OCI-LY7 (cell line): Measurements from ENCODE around the gene ATPAF2. TPM values are rescaled to one million over a fixed set of nuclear protein-coding genes. Genes with fewer than 3 reads are reported as not detected.

Experiments
- BruUV-seq: library from RNA; stranded (reverse); fragments of 400-500 nt; replicated peaks from 2 replicates; lab custom pipeline; 2021; lab: Mats Ljungman, UMichigan
- CTCF ChIA-PET: fragments of 300-600 bp; sonication (Branson Sonifier 250); formaldehyde crosslinking; loops from one replicate; lab custom pipeline; 2022; ENCODE audit warnings: antibody characterized with exemption; ENCODE audit not compliant: unreplicated experiment; lab: Charles Lee
- POLR2A ChIA-PET: fragments of 300-600 bp; sonication (Branson Sonifier 250); formaldehyde crosslinking; loops from one replicate; lab custom pipeline; 2022; ENCODE audit warnings: antibody characterized with exemption; lab: Charles Lee
- DNase-seq: peaks from one replicate; pipeline ENCODE4 v3.0.0-alpha.2; 2015; ENCODE audit warnings: low spot score
- H2AFZ ChIP-seq: fragments of 200-600 bp; sonication (generic), shearing (Covaris generic); 2 replicates; pipeline ENCODE4 v1.6.1; 2014; ENCODE audit warnings: mild to moderate bottlenecking, antibody characterized with exemption, low read length, moderate library complexity
- H3K27ac ChIP-seq: fragments of 200-600 bp; sonication (generic); 2 replicates; pipeline ENCODE4 v1.5.1; 2014; ENCODE audit warnings: mixed run types, low read depth, mild to moderate bottlenecking, moderate library complexity, low read length, inconsistent platforms; ENCODE audit not compliant: poor library complexity, severe bottlenecking
- H3K36me3 ChIP-seq: fragments of 200-600 bp; sonication (generic); 2 replicates; pipeline ENCODE4 v1.6.1; 2014; ENCODE audit warnings: mild to moderate bottlenecking, antibody characterized with exemption, low read length, moderate library complexity, mixed read lengths; ENCODE audit not compliant: insufficient read depth
- H3K4me1 ChIP-seq: fragments of 200-600 bp; sonication (generic); 2 replicates; pipeline ENCODE4 v1.5.1; 2014; ENCODE audit warnings: mild to moderate bottlenecking, low read length; ENCODE audit not compliant: insufficient read depth, poor library complexity, severe bottlenecking
- H3K4me2 ChIP-seq: fragments of 200-600 bp; sonication (generic); 2 replicates; pipeline ENCODE4 v1.6.1; 2014; ENCODE audit warnings: mild to moderate bottlenecking, low read length
- H3K4me3 ChIP-seq: fragments of 200-600 bp; sonication (generic); 2 replicates; pipeline ENCODE4 v1.5.1; 2014; ENCODE audit warnings: mild to moderate bottlenecking, low read depth, low read length; ENCODE audit not compliant: poor library complexity, severe bottlenecking
- H3K79me2 ChIP-seq: fragments of 200-600 bp; sonication (generic); 2 replicates; pipeline ENCODE4 v1.6.1; 2016; ENCODE audit warnings: low read depth, mild to moderate bottlenecking, low read length, moderate library complexity, mixed read lengths; ENCODE audit not compliant: insufficient read depth
- H3K9me2 ChIP-seq: fragments of 200-600 bp; sonication (generic); 2 replicates; pipeline ENCODE4 v1.6.1; 2016; ENCODE audit warnings: mild to moderate bottlenecking, low read length, mixed read lengths; ENCODE audit not compliant: insufficient read depth
- H3K9me3 ChIP-seq: fragments of 200-600 bp; sonication (generic); 2 replicates; pipeline ENCODE4 v1.6.1; 2014; ENCODE audit warnings: mild to moderate bottlenecking, mixed run types, low read length, mixed read lengths
- H4K20me1 ChIP-seq: fragments of 200-600 bp; sonication (generic); 2 replicates; pipeline ENCODE4 v1.6.1; 2014; ENCODE audit warnings: mild to moderate bottlenecking, antibody characterized with exemption, low read length, moderate library complexity, mixed read lengths; ENCODE audit not compliant: insufficient read depth
- EZH2phosphoT487 ChIP-seq: fragments of 200-600 bp; sonication (generic); IDR thresholded peaks from 2 replicates; pipeline ENCODE4 v1.6.1; 2018; ENCODE audit warnings: low read depth, borderline replicate concordance, mild to moderate bottlenecking, mixed run types, antibody characterized with exemption, low read length, moderate library complexity, mixed read lengths
- intact Hi-C: fragments of 100-400 bp; cut with micrococcal nuclease; formaldehyde crosslinking; loops from one replicate; pipeline ENCODE4 v1.10.0; 2022; ENCODE audit not compliant: unreplicated experiment
- total RNA-seq, 2 experiments: library from RNA; depleted of rRNA in 1 of 2; stranded (reverse); fragments of >200 nt in 1 of 2; shearing (Covaris generic) in 1 of 2; gene quantifications; 2 replicates each; pipeline ENCODE4 v1.2.3, GENCODE V29; 2014 to 2022
- TF ChIP-seq, protein P1 (sequence below): fragments of 200-600 bp; sonication (generic); conservative IDR thresholded peaks from 2 replicates; pipeline ENCODE4 v1.5.1; 2014; ENCODE audit warnings: mild to moderate bottlenecking, antibody characterized with exemption, low read length, moderate library complexity, mixed read lengths

The ATPAF2 gene
- total RNA-seq, 2 experiments from 2014 or later = 42.9 to 56.2 TPM

DNA sequence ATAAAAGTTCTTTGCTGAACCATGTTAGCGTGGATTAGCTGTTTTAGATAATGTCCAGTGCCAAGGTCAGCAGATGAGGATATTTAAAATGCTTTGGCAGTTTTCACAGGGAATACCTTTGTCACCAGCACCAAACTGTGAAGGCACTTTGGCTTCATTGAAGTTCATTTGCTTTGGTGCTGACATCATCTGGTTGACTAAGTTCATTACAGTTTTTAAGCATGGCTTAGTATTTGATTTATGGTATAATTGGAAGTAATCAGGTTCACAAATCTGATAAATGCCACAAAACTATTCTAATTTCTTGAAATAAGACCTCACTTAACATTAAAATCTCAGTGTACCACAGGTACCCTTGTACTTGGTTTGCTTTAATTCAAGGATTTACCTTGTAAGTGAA lies 4.5 kb upstream of the ATPAF2 start:
- H3K79me2 ChIP-seq = peaks cover 15% of the 10 kb centered on the region; the same call in 1 of the 2 replicates
- peaks cover 19% of the 10 kb centered on the region for H3K4me1 ChIP-seq
- no peaks in the 10 kb centered on the region for H3K9me2 ChIP-seq
- DNase-seq = peak; percentile 33
- CTCF ChIA-PET = no interaction called here
- H3K4me2 ChIP-seq = no peak overlapping the region
- BruUV-seq = no TSS peak
- peaks cover 23% of the 10 kb centered on the region for H3K36me3 ChIP-seq
- POLR2A ChIA-PET = no interaction called here
- H3K4me3 ChIP-seq = no peak overlapping the region
- no peak overlapping the region for H2AFZ ChIP-seq
- no peak overlapping the region for H3K27ac ChIP-seq
- intact Hi-C loops = no loop called here
- 0 out of 2 replicates have a peak, but pooled peaks cover 6% of the 10 kb centered on the region for H4K20me1 ChIP-seq
- H3K9me3 ChIP-seq = no peaks in the 10 kb centered on the region
- TF ChIP-seq EZH2phosphoT487 = no peak
- TF ChIP-seq, protein P1, sequence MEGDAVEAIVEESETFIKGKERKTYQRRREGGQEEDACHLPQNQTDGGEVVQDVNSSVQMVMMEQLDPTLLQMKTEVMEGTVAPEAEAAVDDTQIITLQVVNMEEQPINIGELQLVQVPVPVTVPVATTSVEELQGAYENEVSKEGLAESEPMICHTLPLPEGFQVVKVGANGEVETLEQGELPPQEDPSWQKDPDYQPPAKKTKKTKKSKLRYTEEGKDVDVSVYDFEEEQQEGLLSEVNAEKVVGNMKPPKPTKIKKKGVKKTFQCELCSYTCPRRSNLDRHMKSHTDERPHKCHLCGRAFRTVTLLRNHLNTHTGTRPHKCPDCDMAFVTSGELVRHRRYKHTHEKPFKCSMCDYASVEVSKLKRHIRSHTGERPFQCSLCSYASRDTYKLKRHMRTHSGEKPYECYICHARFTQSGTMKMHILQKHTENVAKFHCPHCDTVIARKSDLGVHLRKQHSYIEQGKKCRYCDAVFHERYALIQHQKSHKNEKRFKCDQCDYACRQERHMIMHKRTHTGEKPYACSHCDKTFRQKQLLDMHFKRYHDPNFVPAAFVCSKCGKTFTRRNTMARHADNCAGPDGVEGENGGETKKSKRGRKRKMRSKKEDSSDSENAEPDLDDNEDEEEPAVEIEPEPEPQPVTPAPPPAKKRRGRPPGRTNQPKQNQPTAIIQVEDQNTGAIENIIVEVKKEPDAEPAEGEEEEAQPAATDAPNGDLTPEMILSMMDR = peak; percentile 73

- Histone ChIP-seq H3K4me2 (no peak overlapping the region), H3K79me2 (peaks cover 20% of the 10 kb centered on the region; the same call in 1 of the 2 replicates), H3K4me1 (peaks cover 19% of the 10 kb centered on the region), H3K9me3 (no peaks in the 10 kb centered on the region), H3K9me2 (no peaks in the 10 kb centered on the region), H3K27ac (no peak overlapping the region), H2AFZ (no peak overlapping the region), H4K20me1 (0 out of 2 replicates have a peak, but pooled peaks cover 6% of the 10 kb centered on the region), H3K36me3 (peaks cover 23% of the 10 kb centered on the region), H3K4me3 (no peak overlapping the region)
- POLR2A ChIA-PET = no interaction called here
- no peak for TF ChIP-seq EZH2phosphoT487
- TF ChIP-seq, protein P1 = no peak
- no TSS peak for BruUV-seq
- no peak for DNase-seq
- intact Hi-C loops = no loop called here
- CTCF ChIA-PET = no interaction called here
Measured at GRCh38 chr17:18042983-18043382, 4.0 kb upstream of the ATPAF2 start.

GRCh38 chr17:18041776-18042175 lies 2.8 kb upstream of the ATPAF2 start:
- ChIA-PET POLR2A (no interaction called here), CTCF (no interaction called here)
- Histone ChIP-seq H4K20me1 (0 out of 2 replicates have a peak, but pooled peaks cover 6% of the 10 kb centered on the region), H3K9me3 (no peaks in the 10 kb centered on the region), H3K4me2 (peak overlapping the region; percentile 96), H3K27ac (no peak overlapping the region), H2AFZ (no peak overlapping the region), H3K4me1 (peaks cover 28% of the 10 kb centered on the region), H3K9me2 (no peaks in the 10 kb centered on the region), H3K4me3 (no peak overlapping the region), H3K36me3 (peaks cover 14% of the 10 kb centered on the region), H3K79me2 (peaks cover 32% of the 10 kb centered on the region; the same call in 1 of the 2 replicates)
- intact Hi-C loops = no loop called here
- no peak for DNase-seq
- TF ChIP-seq EZH2phosphoT487 = no peak
- TF ChIP-seq, protein P1 = no peak
- no TSS peak for BruUV-seq
